ENCODE results near the gene MED14. TPM values are rescaled to one million over a fixed set of nuclear protein-coding genes. Genes with fewer than 3 reads are reported as not detected.
A peak's percentile ranks its signal among the peaks of the same experiment; 100 is the strongest.

The MED14 gene
- total RNA-seq, 1 donor from 2014 or later: 79.9 TPM

- FAIRE-seq (peak; percentile 47), DNase-seq (ENCODE audit: low read depth) (no peak)
- Histone ChIP-seq H2AFZ (ENCODE audit: low read depth, low read length) (no peak overlapping the region), H3K27me3 (ENCODE audit: insufficient read depth, low read length) (no peaks in the 10 kb centered on the region), H3K4me1 (ENCODE audit: insufficient read depth, low read length) (no peaks in the 10 kb centered on the region), H3K27ac (ENCODE audit: low read depth, low read length) (no peak overlapping the region), H3K79me2 (ENCODE audit: insufficient read depth, low read length) (peaks cover 87% of the 10 kb centered on the region), H4K20me1 (ENCODE audit: insufficient read depth, low read length) (peaks cover 45% of the 10 kb centered on the region), H3K4me3 (ENCODE audit: insufficient read depth, low read depth, low read length) (no peak overlapping the region), H3K4me2 (ENCODE audit: low read length) (no peak overlapping the region), H3K36me3 (ENCODE audit: insufficient read depth, low read length) (peaks cover 4% of the 10 kb centered on the region), H3K9ac (ENCODE audit: low read length) (no peak overlapping the region), H3K9me3 (ENCODE audit: insufficient read depth, low read depth, low read length) (no peaks in the 10 kb centered on the region)
- Mint-ChIP-seq H3K4me3 (ENCODE audit: unreplicated experiment) (peak overlapping the region; percentile 34), H3K27ac (ENCODE audit: unreplicated experiment) (no peak overlapping the region), H3K4me1 (ENCODE audit: low read depth, unreplicated experiment) (peaks cover 13% of the 10 kb centered on the region), H3K27me3 (ENCODE audit: low read depth, unreplicated experiment) (no peaks in the 10 kb centered on the region), H3K36me3 (ENCODE audit: low read depth, unreplicated experiment) (peaks cover 3% of the 10 kb centered on the region), H3K9me3 (ENCODE audit: unreplicated experiment) (no peaks in the 10 kb centered on the region)
- TF ChIP-seq CTCF (IDR thresholded peaks at IDR 0.05; ENCODE audit: insufficient read depth, low read depth, low read length): no peak
- TF ChIP-seq EZH2 (IDR thresholded peaks at IDR 0.05; ENCODE audit: insufficient read depth, low read length): no peak
These were observed 5.5 kb downstream of the MED14 start for GRCh38 chrX:40729598-40730584.

- Histone ChIP-seq H3K4me2 (ENCODE audit: low read length) (no peak overlapping the region), H3K27ac (ENCODE audit: low read depth, low read length) (no peak overlapping the region), H3K4me1 (ENCODE audit: insufficient read depth, low read length) (no peaks in the 10 kb centered on the region), H3K9me3 (ENCODE audit: insufficient read depth, low read depth, low read length) (no peaks in the 10 kb centered on the region), H3K4me3 (ENCODE audit: insufficient read depth, low read depth, low read length) (no peak overlapping the region), H3K36me3 (ENCODE audit: insufficient read depth, low read length) (peaks cover 4% of the 10 kb centered on the region), H4K20me1 (ENCODE audit: insufficient read depth, low read length) (peaks cover 30% of the 10 kb centered on the region), H3K9ac (ENCODE audit: low read length) (no peak overlapping the region), H3K79me2 (ENCODE audit: insufficient read depth, low read length) (peaks cover 80% of the 10 kb centered on the region), H2AFZ (ENCODE audit: low read depth, low read length) (no peak overlapping the region), H3K27me3 (ENCODE audit: insufficient read depth, low read length) (no peaks in the 10 kb centered on the region)
- Mint-ChIP-seq H3K36me3 (ENCODE audit: low read depth, unreplicated experiment) (peaks cover 3% of the 10 kb centered on the region), H3K4me3 (ENCODE audit: unreplicated experiment) (peak overlapping the region; percentile 42), H3K27me3 (ENCODE audit: low read depth, unreplicated experiment) (no peaks in the 10 kb centered on the region), H3K27ac (ENCODE audit: unreplicated experiment) (no peak overlapping the region), H3K4me1 (ENCODE audit: low read depth, unreplicated experiment) (peaks cover 8% of the 10 kb centered on the region), H3K9me3 (ENCODE audit: unreplicated experiment) (no peaks in the 10 kb centered on the region)
- TF ChIP-seq CTCF (IDR thresholded peaks at IDR 0.05; ENCODE audit: insufficient read depth, low read depth, low read length) (no peak), EZH2 (IDR thresholded peaks at IDR 0.05; ENCODE audit: insufficient read depth, low read length) (no peak)
- DNase-seq (ENCODE audit: low read depth): no peak
- FAIRE-seq: no peak
These were observed 7.6 kb downstream of the MED14 start for GRCh38 chrX:40727581-40728252.
